IPS-20b (cell line): ENCODE data around the gene ADORA3.
A peak's percentile ranks its signal among the peaks of the same experiment; 100 is the strongest.

Source experiments
- H3K27ac ChIP-seq: one replicate; pipeline ENCODE4 v1.5.1; 2013; ENCODE audit warnings: low read length
- H3K27me3 ChIP-seq: 2 replicates; pipeline ENCODE4 v1.6.1; 2013; ENCODE audit warnings: mild to moderate bottlenecking, low read length, inconsistent platforms; ENCODE audit not compliant: insufficient read depth
- H3K36me3 ChIP-seq: 2 replicates; pipeline ENCODE4 v1.6.1; 2013; ENCODE audit warnings: low read depth, mild to moderate bottlenecking, inconsistent platforms, low read length, moderate library complexity; ENCODE audit not compliant: insufficient read depth
- H3K4me1 ChIP-seq: 2 replicates; pipeline ENCODE4 v1.6.1; 2013; ENCODE audit warnings: mild to moderate bottlenecking, control low read depth, inconsistent platforms, low read length, moderate library complexity; ENCODE audit not compliant: insufficient read depth
- H3K4me3 ChIP-seq: 2 replicates; pipeline ENCODE4 v1.5.1; 2013; ENCODE audit warnings: mild to moderate bottlenecking, low read length, inconsistent platforms
- H3K9ac ChIP-seq: 2 replicates; pipeline ENCODE4 v1.6.1; 2013; ENCODE audit warnings: low read depth, mild to moderate bottlenecking, inconsistent platforms, low read length, moderate library complexity
- H3K9me3 ChIP-seq: 2 replicates; pipeline ENCODE4 v1.6.1; 2013; ENCODE audit warnings: mild to moderate bottlenecking, low read depth, low read length, inconsistent platforms; ENCODE audit not compliant: insufficient read depth

Gene ADORA3

DNA sequence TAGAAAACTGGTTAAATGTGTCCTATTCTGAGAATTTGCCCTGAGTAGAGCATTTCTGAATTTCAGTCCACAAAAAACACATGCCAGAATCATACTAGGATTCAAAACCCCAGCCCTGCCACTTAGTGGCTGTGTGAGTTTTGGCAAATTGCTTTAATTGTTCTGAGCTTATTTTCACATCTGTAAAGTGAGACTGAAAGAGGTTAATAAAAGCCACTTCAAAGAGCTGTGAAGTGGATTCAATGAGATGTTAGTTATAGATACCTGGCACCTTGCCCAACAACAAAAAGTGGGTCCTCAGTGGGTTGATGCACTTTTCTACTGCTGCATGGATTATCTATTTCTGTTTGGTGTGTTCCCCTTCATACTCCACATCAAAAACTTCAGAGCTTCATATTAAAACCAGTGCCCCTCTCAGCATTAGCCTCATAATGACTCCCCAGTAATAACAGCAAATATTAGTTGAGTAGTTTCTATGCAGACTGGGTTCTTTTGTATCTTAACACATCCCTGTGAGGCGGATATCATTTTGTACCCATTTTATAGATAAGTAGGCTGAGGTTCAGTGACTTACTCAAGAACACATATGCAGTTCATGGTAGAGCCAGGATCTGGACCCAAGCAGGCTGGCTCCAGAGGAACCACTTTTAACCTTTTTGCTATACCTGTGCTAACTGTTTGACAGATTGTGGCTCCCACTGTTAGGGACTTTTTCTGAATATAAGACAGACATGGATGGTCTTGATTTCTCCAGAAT is 14.2 kb upstream of the ADORA3 start:
- Histone ChIP-seq H3K27ac (no peak overlapping the region), H3K4me1 (no peaks in the 10 kb centered on the region), H3K27me3 (no peaks in the 10 kb centered on the region), H3K9ac (no peak overlapping the region), H3K36me3 (no peaks in the 10 kb centered on the region), H3K4me3 (no peak overlapping the region), H3K9me3 (no peaks in the 10 kb centered on the region)

DNA sequence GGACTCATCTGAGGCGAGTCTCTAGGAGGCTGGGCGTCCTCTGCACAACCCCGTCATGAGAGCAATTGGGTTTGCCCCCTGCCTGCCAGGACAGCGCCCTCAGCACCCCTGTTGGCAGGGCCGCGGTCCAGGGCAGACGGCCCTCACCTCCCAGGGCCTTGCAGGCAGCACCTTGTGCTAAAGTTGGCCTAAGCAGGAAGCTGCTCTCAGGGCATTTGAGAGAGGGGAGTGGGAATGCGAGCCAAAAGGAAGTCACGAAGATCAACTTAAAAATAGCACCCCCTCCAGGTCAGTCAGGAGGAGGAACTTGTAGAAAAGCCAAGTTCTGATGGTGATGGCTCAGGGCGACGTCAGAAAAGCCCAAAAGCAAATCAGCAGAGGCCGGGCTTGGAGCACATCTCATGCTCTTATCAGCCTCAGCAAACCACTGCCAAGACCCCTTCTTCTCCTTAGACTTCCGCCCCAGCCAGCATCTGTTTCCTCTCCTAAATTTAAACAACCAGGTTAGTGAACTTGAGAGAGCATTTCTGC is 12.6 kb upstream of the ADORA3 start:
- Histone ChIP-seq H3K36me3 (no peaks in the 10 kb centered on the region), H3K27me3 (no peaks in the 10 kb centered on the region), H3K9ac (no peak overlapping the region), H3K9me3 (no peaks in the 10 kb centered on the region), H3K4me3 (no peak overlapping the region), H3K4me1 (no peaks in the 10 kb centered on the region), H3K27ac (no peak overlapping the region)

DNA sequence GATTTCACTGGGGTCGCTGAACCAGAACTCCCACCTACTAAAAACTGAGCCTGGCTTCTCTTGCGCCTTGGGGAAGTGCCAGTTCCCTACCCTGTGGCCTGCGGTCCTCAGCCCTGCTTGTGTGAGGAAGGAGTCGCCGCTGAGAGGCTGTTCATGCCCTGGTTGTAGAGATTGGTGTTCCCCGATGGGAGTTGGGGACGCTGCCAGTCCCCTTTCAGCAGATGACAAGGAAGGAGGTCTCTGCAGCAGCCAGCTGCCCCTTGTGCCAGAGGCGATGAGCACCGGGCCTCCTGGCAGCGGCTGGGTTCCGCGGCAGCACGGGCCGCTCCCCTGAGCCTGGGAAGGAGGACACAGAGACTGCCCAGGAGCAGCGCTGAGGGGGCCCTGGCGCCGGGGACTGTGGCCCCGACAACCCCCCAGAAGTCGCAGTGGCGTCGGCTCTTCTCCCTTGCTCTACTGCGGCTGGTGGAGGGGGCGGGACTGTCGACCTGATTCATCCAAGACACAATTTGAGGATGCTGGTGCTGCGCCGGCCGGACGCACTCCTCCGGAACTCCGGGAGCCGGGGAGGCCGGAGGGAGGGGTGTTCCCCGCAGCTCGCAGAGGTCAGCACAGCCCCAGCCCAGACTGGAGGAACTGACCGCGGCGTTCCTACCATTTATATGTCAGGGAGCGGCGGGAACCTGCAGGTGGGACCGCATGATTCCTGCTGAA is 12.0 kb upstream of the ADORA3 start:
- H3K27ac ChIP-seq: no peak overlapping the region
- H3K4me3 ChIP-seq: no peak overlapping the region
- H3K4me1 ChIP-seq: no peaks in the 10 kb centered on the region
- H3K9ac ChIP-seq: no peak overlapping the region
- no peaks in the 10 kb centered on the region for H3K9me3 ChIP-seq
- H3K27me3 ChIP-seq: no peaks in the 10 kb centered on the region
- H3K36me3 ChIP-seq: no peaks in the 10 kb centered on the region

DNA sequence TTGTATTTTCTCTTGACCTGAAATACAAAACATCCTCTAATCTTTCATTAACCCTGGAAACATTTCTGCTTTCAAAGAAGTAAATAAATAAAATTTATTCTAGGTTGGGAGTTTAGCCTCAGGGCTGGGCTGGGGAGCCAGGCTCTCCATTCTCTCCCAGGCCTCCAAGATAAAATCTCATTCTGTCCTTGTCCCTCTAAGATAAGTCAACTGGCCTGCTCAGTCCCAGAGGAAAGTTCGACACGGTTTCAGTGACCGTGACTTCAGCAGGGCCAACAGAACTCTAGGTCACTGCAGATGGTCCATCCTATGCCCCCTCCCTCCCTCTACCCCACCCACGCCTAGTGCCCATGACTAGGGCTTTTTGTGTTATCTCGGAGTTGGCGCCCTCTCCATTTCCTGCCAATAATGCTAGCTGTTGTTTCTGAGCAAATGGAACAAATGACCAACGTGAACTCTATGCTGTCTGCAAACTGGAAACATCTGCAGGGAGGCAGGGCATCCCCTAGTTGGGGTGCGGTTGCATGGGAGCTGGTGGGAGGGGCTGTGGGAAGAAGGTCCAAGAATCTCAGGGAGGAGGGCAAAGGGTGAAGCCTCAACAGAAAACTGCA is 10.1 kb upstream of the ADORA3 start:
- Histone ChIP-seq H3K4me1 (peaks cover under 1% of the 10 kb centered on the region), H3K9ac (no peak overlapping the region), H3K27me3 (no peaks in the 10 kb centered on the region), H3K9me3 (no peaks in the 10 kb centered on the region), H3K27ac (no peak overlapping the region), H3K4me3 (no peak overlapping the region), H3K36me3 (no peaks in the 10 kb centered on the region)

DNA sequence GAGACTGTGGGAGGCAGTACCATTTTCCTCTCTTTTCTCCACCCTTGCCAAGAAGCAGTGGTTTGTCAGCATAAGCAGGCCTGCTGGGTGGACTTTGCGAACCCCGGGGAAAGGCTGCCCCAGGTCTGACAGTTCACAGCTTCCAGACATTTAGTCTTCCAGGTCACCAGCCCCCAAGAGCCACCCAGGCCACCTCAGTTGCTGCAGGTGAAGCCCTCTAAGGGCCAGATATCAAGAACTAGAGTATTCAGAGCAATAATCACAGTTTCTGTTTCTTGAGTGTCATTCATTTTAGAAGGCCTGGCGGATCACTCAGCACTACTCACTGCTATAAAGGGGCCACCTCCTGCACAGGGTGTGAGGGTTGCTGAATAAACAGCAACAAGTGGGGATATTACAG is 9.5 kb upstream of the ADORA3 start:
- no peak overlapping the region for H3K4me3 ChIP-seq
- no peak overlapping the region for H3K9ac ChIP-seq
- H3K27ac ChIP-seq: no peak overlapping the region
- no peaks in the 10 kb centered on the region for H3K36me3 ChIP-seq
- peaks cover 4% of the 10 kb centered on the region for H3K4me1 ChIP-seq
- H3K27me3 ChIP-seq: no peaks in the 10 kb centered on the region
- H3K9me3 ChIP-seq: no peaks in the 10 kb centered on the region

DNA sequence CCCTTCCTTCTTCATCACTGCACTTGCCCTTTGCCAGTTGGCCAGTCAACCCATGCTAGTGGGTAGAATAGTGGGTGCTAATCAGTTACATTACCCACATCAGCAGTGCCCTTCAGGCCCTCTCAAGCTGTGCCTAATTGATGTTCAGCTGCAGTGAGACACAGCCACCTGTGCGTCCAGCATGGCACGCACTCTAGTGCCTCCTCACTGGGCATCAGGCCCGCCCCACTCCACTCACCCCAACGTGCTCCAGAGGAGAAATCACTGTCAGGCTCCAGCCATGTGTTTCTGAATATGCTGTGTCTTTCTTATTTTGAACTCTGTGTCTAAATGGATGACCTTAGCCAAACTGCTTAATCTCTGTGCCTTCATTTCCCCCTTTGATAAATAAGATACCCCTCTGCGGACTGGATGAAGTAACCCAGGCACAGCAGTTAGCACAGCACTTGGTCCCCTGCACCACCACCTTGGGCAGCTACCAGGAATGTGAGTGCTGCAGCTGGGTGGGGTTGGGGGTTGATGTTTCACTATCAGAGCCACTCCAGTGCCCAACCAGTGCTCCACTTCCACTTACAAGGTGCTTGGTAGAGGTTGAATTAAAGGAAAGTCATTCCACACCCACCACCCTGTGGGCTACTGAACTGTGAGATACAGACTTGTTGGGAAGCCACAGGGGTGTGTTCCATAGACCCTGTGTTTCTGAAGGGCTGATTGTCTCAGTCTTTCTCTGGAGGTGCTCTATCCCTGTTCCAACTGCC is 8.9 kb upstream of the ADORA3 start:
- no peaks in the 10 kb centered on the region for H3K27me3 ChIP-seq
- H3K36me3 ChIP-seq: no peaks in the 10 kb centered on the region
- H3K4me3 ChIP-seq: no peak overlapping the region
- no peak overlapping the region for H3K9ac ChIP-seq
- H3K27ac ChIP-seq: no peak overlapping the region
- H3K9me3 ChIP-seq: no peaks in the 10 kb centered on the region
- H3K4me1 ChIP-seq: peaks cover 6% of the 10 kb centered on the region

DNA sequence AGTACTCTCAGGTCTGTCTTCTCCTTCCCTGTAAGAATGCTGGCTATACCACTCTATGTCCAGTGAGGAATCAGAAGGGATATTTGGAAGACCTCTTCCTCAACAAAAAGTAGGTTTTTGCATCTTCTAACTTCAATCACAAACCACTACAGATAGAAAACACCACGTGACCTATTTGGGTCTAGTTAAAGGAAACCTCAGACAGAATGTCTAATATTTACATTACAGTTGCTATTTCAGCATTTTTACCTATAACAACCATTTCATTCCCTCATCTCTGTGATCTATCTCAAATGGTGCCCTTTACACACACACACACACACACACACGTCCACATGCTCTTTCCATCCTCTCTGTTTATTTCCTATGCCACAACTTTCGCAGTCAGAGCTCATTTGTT is 7.9 kb upstream of the ADORA3 start:
- no peaks in the 10 kb centered on the region for H3K9me3 ChIP-seq

DNA sequence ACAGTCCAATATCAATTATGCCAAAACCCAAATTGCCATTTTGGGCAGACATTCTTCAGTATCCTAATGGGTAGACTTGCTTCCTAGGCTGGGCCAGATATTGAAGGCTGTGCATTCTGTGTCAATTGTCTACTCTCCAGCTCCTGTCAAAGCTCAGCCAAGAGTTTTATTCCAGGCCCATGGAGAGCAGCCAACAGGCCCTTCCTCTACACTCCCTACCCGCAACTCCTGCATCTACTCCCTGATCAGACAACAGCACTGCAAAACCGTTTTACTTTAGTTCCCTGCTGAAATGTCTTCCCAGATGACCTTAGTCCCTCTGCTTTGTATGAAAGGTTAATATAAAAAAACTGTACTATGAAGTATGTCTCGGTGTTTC is 6.6 kb upstream of the ADORA3 start:
- Histone ChIP-seq H3K4me1 (peaks cover 6% of the 10 kb centered on the region), H3K27ac (no peak overlapping the region)

More for the DNA sequence above, 7.9 kb upstream of the ADORA3 start:
- H3K27ac ChIP-seq: no peak overlapping the region
- peaks cover 6% of the 10 kb centered on the region for H3K4me1 ChIP-seq
- H3K27me3 ChIP-seq: no peaks in the 10 kb centered on the region
- no peak overlapping the region for H3K9ac ChIP-seq
- H3K4me3 ChIP-seq: no peak overlapping the region
- H3K36me3 ChIP-seq: no peaks in the 10 kb centered on the region

DNA sequence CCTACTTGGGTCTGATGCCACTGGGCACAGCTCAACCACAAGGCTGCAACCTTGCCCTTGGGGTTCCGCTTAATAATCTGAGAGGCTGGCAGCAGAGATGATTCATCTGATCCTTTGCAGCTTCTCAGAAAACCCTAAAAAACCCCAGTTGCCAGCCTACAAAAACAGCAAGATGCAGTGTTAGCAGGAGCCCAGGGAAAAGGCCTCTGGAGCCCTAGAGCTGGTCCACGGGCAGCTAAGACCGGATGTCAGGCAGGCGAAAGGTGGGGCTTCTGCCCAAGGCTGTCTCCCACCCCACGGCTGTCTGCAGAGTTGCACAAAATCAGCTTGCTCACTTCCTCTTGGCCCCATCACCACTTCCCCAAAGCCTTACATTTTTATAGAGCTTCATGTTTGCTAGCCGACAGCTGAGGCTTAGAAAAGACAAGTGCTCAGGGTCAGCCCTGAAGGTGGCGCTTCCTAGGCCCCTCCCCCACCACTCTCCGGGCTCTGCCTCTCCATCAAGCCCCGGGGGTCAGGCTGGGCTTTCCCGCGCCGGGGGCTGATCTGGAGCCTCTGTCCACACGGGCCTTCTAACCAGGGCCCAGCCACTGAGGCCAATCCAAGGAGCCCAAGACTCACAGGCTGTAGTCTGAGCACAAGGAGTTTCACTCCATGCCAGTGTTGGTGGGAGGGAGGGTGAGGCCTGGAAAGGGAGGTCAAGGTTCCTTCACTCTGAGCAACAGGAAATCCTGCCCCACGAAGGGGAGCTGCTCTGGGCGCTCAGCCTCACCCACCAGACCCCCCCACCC is 4.2 kb upstream of the ADORA3 start:
- Histone ChIP-seq H3K9ac (peak overlapping the region; percentile 86), H3K9me3 (no peaks in the 10 kb centered on the region), H3K36me3 (no peaks in the 10 kb centered on the region), H3K4me1 (peaks cover 6% of the 10 kb centered on the region), H3K27ac (peak overlapping the region; percentile 78), H3K4me3 (peak overlapping the region; percentile 68), H3K27me3 (no peaks in the 10 kb centered on the region)

More for the DNA sequence above, 6.6 kb upstream of the ADORA3 start:
- Histone ChIP-seq H3K9ac (no peak overlapping the region), H3K27me3 (no peaks in the 10 kb centered on the region), H3K9me3 (no peaks in the 10 kb centered on the region), H3K4me3 (no peak overlapping the region), H3K36me3 (no peaks in the 10 kb centered on the region)

DNA sequence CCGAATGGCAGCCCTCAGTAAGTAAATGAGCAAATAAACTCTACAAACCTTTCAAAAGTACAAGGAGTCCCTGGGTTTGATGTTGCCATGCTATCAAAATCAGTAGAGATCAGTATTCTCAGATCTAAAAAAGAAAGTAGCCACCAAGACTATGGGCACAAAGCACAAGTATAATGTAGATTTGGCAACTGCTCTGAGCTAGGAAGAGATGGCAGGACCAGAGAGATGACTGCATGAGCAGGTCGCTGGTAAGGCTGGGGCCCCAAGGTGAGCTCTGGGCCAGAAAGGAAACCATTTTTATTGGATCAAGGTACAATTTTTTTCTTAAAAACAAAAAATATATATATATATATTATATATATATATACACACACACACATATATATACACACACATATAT is 3.1 kb upstream of the ADORA3 start:
- Histone ChIP-seq H3K4me3 (no peak overlapping the region), H3K27me3 (no peaks in the 10 kb centered on the region), H3K36me3 (no peaks in the 10 kb centered on the region), H3K27ac (no peak overlapping the region), H3K9me3 (no peaks in the 10 kb centered on the region), H3K4me1 (peaks cover 6% of the 10 kb centered on the region), H3K9ac (no peak overlapping the region)

DNA sequence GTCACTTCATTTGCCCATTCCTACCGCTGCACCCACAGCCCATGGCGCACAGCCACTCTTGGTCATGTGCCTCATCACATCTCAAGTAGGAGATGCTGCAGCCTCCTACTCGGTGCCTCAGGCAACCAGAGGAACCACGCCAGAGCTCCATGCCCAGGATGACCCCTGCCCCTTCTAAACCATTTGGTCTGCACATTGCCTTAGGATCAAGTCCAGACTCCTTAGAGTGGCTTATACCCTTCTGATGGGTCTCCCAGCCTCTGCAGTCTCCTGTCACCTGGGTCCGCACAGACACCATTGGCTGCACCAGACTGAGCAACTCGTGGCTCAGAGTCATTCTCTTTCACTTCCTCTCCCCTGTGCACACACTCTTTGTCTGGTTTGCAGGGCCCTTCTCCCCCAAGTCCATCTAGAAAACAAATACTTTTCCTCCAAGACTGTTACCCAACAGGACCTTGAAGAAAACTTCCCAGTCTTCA is 2.2 kb upstream of the ADORA3 start:
- no peaks in the 10 kb centered on the region for H3K9me3 ChIP-seq
- H3K4me1 ChIP-seq: peaks cover 6% of the 10 kb centered on the region
- H3K27ac ChIP-seq: no peak overlapping the region
- no peaks in the 10 kb centered on the region for H3K27me3 ChIP-seq
- H3K36me3 ChIP-seq: no peaks in the 10 kb centered on the region
- H3K4me3 ChIP-seq: no peak overlapping the region
- no peak overlapping the region for H3K9ac ChIP-seq
